CD4-positive, alpha-beta T cell treated with Interleukin-15 for 1 hour (primary cell): Measurements from ENCODE around the gene HPS5.

Experiments
- DNase-seq: peaks from one replicate; pipeline ENCODE4 v3.0.0-alpha.2; 2020

The HPS5 gene

DNA sequence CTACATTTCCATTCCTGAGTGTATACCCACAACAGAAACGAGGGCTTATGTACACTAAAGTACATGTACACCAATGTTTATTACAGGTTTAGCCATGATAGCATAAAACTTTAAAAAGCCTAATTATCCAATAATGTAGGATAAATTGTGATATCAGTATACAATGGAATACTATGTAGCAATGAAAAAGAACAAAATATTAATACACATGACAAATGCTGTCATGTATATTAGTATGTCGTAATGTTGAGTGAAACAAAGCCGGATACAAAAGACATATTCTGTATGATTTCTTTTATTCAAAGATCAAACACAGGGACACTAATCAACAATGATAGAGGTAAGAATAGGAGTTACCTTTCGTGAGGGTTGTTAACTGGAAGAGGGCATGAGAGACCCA lies 88.0 kb downstream of the HPS5 start:
- no peak for DNase-seq

DNA sequence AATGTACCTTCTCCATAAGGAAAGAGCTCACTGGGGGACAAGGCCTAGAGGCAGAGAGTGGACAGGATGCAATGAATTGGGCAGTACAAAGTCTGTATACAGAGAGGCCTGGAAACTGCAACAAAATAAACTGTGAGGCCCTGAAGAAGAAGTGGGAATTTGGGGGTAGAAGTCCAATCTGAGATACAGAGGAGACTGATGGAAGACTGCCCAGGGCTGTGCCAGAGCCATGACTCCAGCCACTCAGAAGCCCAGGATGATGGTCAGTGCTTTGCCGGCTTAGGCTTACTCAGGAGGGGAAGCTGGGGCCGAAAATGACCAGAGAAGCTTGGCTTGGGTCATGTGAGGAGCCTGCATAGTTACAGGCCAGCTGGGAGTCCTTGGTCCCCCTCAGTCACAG lies 91.1 kb downstream of the HPS5 start:
- no peak for DNase-seq

DNA sequence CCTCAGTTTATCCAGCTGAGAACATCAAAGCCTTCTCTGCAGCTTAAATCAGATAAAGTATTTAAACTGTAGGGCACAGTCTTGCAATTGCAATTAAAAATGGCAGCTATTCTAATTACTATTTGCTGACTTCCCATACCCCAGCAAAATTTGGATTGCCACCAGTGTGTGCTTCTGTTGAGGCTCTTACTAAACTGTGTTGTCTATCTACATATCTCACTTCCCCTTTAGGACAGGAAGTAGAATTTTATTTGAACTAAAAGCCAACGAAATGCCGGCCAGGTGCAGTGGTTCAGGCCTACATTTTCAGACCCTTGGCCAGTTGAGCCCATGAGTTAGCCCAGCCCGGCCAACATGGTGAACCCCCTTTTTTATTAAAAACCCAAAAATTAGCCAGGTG lies 92.4 kb downstream of the HPS5 start:
- no peak for DNase-seq
